GM12878 (cell line): ENCODE measurements around the gene TFCP2L1.

ENCODE experiments used
- CEBPB ChIP-seq, 2 experiments: fragments of 150-350 bp in 1 of 2; IDR thresholded peaks; 2 replicates each; pipeline ENCODE4 v1.6.1; 2012 to 2014; ENCODE audit warnings: low read depth in 2 of 2, low read length in 2 of 2, borderline replicate concordance in 1 of 2, inconsistent platforms in 1 of 2
- CHD1 ChIP-seq: IDR thresholded peaks from 2 replicates; pipeline ENCODE4 v1.6.1; 2012; ENCODE audit warnings: low read depth, low read length, improper control_type of control experiment
- EZH2 ChIP-seq: IDR thresholded peaks from 2 replicates; pipeline ENCODE4 v1.6.1; 2012; ENCODE audit warnings: low read depth, mild to moderate bottlenecking, control low read depth, inconsistent platforms, low read length, borderline replicate concordance; ENCODE audit not compliant: control insufficient read depth
- NR2C2 ChIP-seq: IDR thresholded peaks from 2 replicates; pipeline ENCODE4 v1.6.1; 2011; ENCODE audit warnings: borderline replicate concordance, low read depth; ENCODE audit not compliant: control insufficient read depth, insufficient read length
- POLR2AphosphoS5 ChIP-seq: IDR thresholded peaks from 2 replicates; pipeline ENCODE4 v1.6.1; 2011; ENCODE audit warnings: mild to moderate bottlenecking, low read length, inconsistent platforms
- SMC3 ChIP-seq: IDR thresholded peaks from 2 replicates; pipeline ENCODE4 v1.6.1; 2011; ENCODE audit warnings: low read length, improper control_type of control experiment, borderline replicate concordance
- SP1 ChIP-seq: IDR thresholded peaks from one replicate; pipeline ENCODE4 v1.6.1; 2011; ENCODE audit warnings: low read depth, low read length
- ZNF384 ChIP-seq: IDR thresholded peaks from 2 replicates; pipeline ENCODE4 v1.6.1; 2012; ENCODE audit warnings: low read depth, mild to moderate bottlenecking, low read length, improper control_type of control experiment, borderline replicate concordance
- TF ChIP-seq, protein P1 (sequence below), 3 experiments: IDR thresholded peaks in 2 of 3; conservative IDR thresholded peaks in 1 of 3; 2 replicates each; pipeline ENCODE4 v1.5.1; 2011; ENCODE audit warnings: low read depth in 3 of 3, low read length in 3 of 3, mild to moderate bottlenecking in 3 of 3, control low read depth in 2 of 3, moderate library complexity in 2 of 3, inconsistent platforms in 1 of 3, mixed read lengths in 1 of 3; ENCODE audit not compliant: control insufficient read depth in 2 of 3, insufficient read depth in 1 of 3; ENCODE audit errors: extremely low read depth in 1 of 3
- TF ChIP-seq, protein P2 (sequence below): fragments of 450-650 bp; IDR thresholded peaks from 2 replicates; pipeline ENCODE4 v1.6.1; 2016; ENCODE audit warnings: mild to moderate bottlenecking, moderate library complexity, borderline replicate concordance
- TF ChIP-seq, protein P3 (sequence below): IDR thresholded peaks from 2 replicates; pipeline ENCODE4 v1.6.1; 2012; ENCODE audit warnings: low read depth, low read length, improper control_type of control experiment

DNA sequence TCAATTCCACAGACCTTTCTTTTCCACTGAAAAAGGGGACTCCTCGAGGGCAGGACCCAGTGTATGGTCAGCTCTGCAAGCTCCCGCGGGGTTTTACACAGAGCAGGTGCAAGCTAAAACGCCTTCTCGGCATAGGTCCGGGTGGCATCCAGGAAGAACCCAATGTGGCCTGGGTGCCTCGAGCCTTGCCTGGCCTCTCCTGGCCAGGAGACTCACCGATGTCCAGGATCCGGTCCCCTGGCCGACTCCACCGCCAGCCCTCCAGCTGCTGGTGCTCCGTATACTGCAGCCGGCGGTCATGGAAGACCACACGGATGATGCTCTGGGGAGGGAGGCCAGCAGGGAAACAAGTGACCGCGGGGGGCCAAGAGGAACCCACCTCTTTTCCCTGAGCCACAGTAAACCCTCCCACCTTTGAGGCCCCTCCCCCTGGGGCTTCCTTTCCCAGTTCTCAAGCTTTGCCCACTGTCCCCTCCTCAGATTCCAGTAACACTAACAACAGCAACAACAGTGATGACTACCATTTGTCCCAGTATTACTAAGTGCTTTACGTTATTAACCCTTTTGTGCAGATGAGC is 36.1 kb downstream of the TFCP2L1 start:
- TF ChIP-seq SMC3 (no peak), EZH2 (no peak), ZNF384 (no peak), SP1 (no peak), POLR2AphosphoS5 (no peak), CHD1 (no peak), CEBPB (IDR thresholded peaks at IDR 0.05; ENCODE audit: borderline replicate concordance in 1 of 2, low read depth in 2 of 2, low read length in 2 of 2) (no peak), NR2C2 (no peak)
- TF ChIP-seq, protein P1, sequence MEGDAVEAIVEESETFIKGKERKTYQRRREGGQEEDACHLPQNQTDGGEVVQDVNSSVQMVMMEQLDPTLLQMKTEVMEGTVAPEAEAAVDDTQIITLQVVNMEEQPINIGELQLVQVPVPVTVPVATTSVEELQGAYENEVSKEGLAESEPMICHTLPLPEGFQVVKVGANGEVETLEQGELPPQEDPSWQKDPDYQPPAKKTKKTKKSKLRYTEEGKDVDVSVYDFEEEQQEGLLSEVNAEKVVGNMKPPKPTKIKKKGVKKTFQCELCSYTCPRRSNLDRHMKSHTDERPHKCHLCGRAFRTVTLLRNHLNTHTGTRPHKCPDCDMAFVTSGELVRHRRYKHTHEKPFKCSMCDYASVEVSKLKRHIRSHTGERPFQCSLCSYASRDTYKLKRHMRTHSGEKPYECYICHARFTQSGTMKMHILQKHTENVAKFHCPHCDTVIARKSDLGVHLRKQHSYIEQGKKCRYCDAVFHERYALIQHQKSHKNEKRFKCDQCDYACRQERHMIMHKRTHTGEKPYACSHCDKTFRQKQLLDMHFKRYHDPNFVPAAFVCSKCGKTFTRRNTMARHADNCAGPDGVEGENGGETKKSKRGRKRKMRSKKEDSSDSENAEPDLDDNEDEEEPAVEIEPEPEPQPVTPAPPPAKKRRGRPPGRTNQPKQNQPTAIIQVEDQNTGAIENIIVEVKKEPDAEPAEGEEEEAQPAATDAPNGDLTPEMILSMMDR (IDR thresholded peaks at IDR 0.05 in 2 of 3, conservative IDR thresholded peaks at IDR 0.05 in 1 of 3; ENCODE audit: control insufficient read depth in 2 of 3, extremely low read depth in 1 of 3, insufficient read depth in 1 of 3, low read depth in 3 of 3, low read length in 3 of 3) = no peak
- TF ChIP-seq, protein P2, sequence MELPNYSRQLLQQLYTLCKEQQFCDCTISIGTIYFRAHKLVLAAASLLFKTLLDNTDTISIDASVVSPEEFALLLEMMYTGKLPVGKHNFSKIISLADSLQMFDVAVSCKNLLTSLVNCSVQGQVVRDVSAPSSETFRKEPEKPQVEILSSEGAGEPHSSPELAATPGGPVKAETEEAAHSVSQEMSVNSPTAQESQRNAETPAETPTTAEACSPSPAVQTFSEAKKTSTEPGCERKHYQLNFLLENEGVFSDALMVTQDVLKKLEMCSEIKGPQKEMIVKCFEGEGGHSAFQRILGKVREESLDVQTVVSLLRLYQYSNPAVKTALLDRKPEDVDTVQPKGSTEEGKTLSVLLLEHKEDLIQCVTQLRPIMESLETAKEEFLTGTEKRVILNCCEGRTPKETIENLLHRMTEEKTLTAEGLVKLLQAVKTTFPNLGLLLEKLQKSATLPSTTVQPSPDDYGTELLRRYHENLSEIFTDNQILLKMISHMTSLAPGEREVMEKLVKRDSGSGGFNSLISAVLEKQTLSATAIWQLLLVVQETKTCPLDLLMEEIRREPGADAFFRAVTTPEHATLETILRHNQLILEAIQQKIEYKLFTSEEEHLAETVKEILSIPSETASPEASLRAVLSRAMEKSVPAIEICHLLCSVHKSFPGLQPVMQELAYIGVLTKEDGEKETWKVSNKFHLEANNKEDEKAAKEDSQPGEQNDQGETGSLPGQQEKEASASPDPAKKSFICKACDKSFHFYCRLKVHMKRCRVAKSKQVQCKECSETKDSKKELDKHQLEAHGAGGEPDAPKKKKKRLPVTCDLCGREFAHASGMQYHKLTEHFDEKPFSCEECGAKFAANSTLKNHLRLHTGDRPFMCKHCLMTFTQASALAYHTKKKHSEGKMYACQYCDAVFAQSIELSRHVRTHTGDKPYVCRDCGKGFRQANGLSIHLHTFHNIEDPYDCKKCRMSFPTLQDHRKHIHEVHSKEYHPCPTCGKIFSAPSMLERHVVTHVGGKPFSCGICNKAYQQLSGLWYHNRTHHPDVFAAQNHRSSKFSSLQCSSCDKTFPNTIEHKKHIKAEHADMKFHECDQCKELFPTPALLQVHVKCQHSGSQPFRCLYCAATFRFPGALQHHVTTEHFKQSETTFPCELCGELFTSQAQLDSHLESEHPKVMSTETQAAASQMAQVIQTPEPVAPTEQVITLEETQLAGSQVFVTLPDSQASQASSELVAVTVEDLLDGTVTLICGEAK = no peak
- TF ChIP-seq, protein P3, sequence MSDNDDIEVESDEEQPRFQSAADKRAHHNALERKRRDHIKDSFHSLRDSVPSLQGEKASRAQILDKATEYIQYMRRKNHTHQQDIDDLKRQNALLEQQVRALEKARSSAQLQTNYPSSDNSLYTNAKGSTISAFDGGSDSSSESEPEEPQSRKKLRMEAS = no peak
